Upper lobe of left lung (tissue), 4 donors: ENCODE data around the gene LRG1.
A peak's percentile ranks its signal among the peaks of the same experiment; 100 is the strongest.

Experiments
- POLR2A ChIP-seq, 4 donors: fragments of 450-650 bp; IDR thresholded peaks; one replicate each; pipeline ENCODE4 v1.5.1; 2016 to 2017; ENCODE audit warnings: antibody characterized with exemption in 4 of 4, mild to moderate bottlenecking in 2 of 4
- POLR2AphosphoS5 ChIP-seq, 2 donors: sonication (generic); formaldehyde crosslinking; IDR thresholded peaks; one replicate each; pipeline ENCODE4 v1.5.1; 2017; ENCODE audit warnings: antibody characterized with exemption in 2 of 2
- TF ChIP-seq, protein P1 (sequence below), 6 experiments: fragments of 450-650 bp in 4 of 6; fragments of 200-600 bp in 2 of 6; sonication (generic) in 2 of 6; IDR thresholded peaks; one replicate each; pipeline ENCODE4 v1.5.1; 2016 to 2019; ENCODE audit warnings: antibody characterized with exemption in 6 of 6

- TF ChIP-seq, protein P1, sequence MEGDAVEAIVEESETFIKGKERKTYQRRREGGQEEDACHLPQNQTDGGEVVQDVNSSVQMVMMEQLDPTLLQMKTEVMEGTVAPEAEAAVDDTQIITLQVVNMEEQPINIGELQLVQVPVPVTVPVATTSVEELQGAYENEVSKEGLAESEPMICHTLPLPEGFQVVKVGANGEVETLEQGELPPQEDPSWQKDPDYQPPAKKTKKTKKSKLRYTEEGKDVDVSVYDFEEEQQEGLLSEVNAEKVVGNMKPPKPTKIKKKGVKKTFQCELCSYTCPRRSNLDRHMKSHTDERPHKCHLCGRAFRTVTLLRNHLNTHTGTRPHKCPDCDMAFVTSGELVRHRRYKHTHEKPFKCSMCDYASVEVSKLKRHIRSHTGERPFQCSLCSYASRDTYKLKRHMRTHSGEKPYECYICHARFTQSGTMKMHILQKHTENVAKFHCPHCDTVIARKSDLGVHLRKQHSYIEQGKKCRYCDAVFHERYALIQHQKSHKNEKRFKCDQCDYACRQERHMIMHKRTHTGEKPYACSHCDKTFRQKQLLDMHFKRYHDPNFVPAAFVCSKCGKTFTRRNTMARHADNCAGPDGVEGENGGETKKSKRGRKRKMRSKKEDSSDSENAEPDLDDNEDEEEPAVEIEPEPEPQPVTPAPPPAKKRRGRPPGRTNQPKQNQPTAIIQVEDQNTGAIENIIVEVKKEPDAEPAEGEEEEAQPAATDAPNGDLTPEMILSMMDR (IDR thresholded peaks at IDR 0.05), result peak; percentile 66 to 77 (median 68)
- no peak for TF ChIP-seq POLR2A (IDR thresholded peaks at IDR 0.05)
- TF ChIP-seq POLR2AphosphoS5 (IDR thresholded peaks at IDR 0.05), result no peak
Observed at GRCh38 chr19:4576016-4576933, 36.4 kb upstream of the LRG1 start.
